SHP77 (cell line): Measurements from ENCODE around the gene COL27A1.

ENCODE experiments used
- DNase-seq, 2 experiments: peaks; one replicate each; lab custom pipeline; 2025; lab: John Stamatoyannopoulos, UW

Gene COL27A1

DNA sequence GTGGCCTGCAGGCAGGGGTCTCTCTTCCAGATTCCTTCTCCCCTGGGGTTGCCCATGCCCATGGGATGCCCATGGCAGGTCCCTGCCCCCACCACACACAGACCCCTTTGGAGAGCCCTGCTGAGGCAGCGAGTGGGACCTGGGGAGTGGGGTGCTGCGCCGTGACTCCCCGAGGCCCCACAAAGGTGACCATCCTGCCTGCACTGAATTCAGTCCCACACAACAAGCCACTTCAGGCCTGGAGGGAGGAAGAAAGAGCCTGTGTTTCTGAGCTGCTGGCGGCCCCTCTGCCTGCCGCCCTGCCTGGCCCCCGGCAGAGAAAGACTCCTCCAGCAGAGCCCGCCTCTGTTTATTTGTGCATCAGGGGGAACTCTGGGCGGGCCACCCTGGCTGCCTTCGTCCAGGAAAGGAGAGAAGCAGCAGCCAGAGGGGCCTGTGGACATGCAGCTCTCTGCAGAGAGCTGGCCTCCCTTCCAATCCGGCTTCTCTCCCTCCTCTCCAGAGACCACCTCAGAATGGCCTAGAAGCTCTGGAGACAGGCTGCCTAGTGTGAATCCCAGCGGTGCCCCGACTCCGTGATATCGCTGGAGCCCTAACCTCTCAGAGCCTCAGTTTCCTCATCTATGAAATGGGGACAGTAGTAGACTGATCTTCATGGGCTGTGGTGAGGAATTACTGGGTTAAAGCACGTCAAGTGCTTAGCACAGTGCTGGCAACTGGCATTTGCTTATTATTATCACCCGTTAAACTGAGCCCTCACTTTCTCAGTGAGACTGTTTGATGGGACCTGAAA, 72.9 kb downstream of the COL27A1 start:
- no peak for DNase-seq

DNA sequence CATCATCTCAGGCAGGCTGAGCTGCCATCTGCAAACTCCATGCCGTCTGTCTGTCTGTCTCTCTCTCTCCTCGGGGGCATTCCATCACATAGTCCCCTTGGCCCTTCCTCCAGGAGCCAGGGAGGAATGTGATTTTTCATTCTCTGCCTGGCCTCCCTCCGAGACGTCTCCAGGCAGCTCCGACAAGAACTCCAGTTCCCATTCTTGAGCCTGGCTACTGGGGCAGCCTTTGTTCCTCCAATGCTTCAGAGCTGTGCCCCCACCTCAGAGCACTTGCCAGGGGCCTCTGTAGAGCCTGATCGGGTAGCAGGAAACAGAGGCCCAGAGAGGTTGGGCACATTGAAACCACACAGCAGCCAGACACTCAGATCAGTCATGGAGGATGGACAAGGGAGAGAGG, 74.0 kb downstream of the COL27A1 start:
- no peak for DNase-seq

DNA sequence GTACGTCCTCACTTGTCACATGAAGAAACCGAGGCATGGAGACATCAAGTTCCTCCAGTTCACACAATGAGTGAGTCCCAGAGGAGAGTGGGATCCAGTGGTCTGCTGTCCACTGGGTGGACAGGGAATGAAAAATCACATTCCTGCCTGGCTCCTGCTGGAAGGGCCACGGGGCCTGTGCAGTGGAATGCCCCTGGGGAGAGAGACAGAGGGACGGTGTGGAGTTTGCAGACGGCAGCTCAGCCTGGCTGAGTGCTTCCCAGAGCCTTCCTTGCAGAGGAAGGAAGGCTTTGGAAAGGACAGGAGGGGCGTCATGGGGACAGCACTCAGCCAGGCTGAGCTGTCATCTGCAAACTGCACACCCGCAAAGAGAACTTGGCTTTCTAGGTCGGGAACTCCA, 74.7 kb downstream of the COL27A1 start:
- DNase-seq: no peak

DNA sequence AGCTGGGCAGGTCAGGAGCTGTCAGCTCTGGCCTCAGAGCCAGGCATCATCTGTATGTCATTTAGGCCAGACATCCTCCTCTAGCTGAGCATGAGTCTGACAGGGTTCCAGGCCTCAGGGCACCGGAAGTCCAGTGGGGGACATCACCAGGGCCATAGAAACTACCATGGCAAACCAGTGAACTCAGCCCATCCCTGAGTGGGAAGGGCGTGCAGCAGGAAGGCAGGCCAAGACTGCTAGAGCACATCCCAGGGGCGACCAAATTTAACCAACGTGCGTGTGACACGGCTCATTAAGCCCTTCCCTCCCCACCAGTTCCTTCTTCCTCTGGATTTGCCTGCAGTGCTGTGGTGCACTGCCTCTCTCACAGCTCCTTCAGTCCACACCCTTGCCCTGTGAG, 75.9 kb downstream of the COL27A1 start:
- DNase-seq: no peak

DNA sequence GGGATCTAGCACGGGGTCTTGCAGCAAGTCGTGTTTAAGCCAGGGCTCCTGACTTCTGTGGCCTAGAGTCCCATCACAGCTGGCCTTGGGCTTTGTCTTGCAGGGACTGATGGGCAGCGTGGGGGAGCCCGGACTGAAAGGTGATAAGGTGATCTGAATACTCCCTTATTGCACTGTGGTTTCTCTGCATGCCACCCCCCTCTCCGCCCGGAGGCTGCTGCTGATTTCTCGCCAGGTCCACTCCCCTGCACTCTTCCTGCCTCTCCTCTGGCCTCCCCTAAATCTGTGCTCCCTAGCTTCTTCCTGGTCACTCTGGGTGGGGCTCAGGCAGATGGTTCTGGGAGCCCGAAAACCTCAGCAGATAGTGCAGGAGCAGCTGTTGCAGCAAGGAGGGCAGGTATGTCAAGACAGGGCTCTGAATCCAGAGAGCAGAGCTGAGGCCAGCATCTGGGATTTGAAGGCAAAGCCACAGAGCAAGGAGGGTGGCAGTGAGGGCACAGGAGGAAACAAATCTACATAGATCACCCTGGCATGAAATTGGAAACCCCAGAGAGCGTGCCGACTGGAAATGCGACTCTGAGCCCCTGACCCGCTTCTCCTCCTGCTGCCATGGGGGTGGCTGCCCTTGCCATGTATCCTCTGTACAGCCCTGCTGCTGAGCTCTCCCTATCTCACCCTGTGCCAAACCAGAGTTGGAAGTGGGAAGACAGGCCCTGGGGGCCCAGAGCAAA, 76.5 kb downstream of the COL27A1 start:
- no peak for DNase-seq

DNA sequence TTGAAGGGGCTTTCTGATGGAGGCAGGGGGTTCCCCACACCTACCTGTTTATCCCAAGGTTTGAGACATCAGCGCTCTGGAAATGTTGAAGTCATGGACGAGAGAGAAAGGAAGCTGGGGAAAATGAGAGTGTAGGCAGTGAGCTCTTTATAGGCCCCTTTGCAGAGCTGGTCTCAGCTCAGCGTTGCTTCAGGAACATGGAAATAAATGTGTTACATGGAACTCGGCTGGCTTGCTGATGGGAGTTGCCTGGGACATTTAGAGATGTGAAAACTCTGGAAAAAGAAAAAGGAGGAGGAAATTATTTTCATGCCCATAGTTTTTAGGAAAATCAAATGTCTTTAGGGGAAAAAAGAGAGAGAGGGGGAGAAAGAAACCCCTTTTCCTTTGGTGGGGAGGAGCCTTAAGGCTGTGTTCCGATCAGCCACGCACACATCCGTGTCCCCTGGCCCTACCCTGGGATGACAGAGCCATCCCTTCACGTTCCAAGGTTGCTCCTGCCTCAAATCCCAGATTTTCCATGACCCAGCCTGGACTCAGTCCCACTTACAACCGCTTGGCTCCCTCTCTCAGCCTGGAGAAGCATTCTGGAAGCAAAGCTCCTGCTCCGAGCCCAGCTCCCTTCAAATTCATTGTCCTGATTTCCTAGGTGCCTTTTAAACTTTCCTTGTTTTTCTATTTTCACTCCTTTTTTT, 78.3 kb downstream of the COL27A1 start:
- no peak for DNase-seq

DNA sequence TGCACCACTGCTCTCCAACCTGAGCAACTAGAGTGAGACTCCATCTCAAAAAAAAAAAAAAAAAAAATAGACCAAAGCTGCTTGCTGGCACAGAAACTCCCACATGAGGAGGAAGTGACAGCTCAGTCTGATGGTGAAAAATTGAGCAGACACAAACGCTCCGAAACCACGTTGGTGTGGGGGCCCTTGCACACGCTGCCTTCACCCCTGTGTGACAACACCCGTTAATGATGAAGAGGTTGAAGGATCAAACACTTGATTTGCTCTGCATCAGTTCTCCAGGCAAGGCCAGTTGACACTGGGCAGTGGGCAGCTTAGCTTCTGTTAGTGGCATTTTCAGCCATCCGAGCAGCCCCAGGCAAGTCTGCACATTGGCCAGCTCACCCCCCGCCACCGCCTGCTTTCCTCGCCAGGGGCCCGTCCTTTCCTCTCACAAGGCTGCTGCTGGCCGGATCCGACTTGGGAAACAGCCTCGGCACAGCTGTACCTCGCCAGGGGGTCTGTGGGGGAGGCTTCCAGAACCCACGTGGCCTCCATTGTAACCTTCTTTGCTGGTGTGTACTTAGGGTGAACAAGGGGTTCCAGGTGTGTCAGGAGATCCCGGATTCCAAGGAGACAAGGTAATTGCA, 79.8 kb downstream of the COL27A1 start:
- no peak for DNase-seq

DNA sequence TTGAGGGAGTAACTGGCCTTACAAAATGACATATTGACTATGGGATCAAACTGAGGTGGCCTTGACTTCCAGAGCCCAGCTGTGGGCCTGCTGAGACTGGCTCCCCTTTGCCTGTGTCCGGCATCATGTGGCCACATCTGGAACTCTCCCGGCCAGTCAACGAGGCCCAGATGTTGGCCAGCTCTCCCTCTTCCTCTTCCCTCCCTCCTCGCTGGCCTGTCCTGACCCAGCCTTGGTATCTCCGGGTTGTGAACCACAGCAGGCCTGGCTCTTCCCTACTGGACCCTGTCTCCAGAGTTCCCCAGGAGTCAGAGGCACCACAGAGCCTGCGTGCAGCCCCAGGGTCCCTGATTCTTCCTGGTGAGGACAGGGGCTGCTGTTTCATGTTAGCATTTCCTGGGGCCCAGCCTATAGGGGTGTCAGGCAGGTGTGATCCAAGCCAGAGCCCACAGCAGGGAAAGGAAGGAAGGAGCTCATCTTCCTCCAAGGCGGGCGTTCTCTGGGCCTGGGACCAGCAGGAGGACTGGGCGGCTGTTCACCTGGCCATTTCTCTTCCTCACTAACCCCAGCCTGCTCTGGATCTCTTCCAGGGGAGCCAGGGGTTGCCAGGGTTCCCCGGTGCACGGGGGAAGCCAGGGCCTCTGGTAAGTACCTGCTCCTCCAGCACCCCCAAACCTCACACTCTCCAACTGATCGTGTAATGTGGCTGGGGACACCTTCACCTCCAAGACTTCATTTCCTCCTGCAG, 81.2 kb downstream of the COL27A1 start:
- no peak for DNase-seq

DNA sequence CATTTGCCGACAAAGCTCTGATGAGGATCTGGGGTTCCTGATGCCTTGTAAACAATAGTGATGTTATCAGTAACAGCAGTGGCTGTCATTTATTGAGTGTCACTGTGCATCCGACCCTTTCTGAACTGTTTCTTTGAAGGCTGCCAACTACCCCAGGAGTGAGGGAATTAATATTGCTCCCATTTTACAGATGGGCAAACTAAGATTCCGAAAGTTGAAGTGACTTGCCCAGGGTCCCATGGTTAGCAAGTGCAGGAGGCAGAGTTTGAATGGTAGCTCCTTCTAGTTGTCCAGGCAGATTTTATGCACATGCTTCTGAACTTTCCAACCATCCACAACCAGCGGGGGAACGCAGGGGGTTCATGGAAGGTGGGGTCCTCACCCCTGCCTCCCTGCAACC, 81.9 kb downstream of the COL27A1 start:
- no peak for DNase-seq

DNA sequence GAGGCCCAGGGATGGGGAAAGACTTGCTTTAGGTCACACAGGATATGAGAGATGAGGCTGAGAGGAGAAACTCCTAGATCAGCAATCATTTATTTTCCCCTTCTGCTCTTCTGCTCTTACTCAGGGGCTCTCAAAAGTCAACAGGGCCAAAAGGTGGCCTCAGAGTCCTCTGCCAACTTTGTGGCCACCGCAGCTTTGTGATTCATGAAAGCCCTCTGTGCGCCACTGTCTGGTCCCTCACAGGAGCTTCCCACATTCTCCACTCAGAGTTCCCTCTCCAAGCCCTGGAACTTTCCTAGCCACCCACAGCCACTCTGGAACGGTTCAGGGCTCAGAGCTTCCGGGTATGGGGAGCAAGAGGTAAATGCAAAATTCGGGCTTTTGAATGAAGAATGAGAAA, 82.4 kb downstream of the COL27A1 start:
- DNase-seq: no peak

DNA sequence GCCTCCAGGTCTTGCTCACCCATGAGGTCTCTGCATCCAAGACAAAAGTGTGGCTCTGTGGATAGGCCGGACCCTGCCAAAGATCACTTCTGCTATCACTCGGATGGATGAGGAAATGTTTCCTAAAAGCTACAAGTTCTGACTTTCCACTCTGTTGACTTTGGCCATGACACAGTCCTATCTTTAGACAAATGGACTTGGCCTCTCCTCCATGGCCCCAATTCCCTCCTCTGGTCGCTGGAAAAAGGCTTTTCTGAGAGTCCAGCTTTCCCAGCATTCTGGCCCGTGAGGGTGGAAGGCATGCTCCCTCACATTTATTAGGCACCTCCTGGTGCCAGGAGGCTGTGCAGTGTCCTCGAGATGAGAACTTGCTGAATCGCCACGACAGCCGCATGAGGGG, 83.1 kb downstream of the COL27A1 start:
- no peak for DNase-seq

DNA sequence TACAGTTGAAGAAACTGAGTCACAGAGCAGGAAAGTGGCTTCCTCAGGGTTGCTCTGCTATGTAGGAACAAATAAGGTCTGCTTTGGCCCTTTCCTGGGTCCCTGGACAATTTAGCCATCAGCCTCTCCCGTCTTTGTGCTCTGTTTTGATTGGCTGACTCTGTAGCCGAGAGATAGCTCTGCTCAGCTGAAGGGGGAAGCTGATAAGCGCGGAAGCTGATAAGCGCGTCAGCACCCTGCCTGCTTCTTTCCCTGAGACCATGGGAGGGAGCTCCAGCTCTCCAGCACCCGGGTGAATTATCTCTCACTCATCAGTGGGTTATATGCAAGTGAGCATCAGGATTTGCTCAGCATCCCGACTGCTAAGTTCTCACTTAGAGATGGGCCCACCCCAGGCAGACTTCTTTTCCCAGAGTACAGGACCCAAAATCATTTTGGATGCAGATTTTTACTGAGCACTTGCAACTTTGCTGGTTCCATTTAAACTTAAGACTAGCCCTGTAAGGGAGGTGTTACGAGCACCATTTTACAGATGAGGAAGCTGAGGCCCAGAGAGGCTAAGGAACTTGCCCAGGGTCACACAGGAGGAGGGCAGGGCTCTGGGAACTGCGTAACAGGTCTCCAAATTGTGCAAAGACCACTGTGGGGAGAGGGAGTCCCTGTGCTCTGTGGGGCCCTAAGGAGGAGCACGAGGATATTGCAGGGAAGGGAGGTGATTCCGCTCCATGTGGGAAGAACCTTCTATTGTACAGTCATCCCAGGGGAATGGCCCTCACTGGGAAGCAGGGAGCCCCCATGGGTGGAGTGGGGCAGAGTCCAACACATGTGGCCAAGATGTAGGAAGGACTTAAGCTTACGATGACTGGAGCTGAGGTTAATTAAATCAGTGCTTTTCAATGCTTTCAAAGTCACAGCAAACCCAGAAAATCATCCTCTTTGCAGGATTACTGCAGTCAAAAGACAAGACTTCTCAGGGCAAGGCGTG, 83.8 kb downstream of the COL27A1 start:
- DNase-seq: no peak

DNA sequence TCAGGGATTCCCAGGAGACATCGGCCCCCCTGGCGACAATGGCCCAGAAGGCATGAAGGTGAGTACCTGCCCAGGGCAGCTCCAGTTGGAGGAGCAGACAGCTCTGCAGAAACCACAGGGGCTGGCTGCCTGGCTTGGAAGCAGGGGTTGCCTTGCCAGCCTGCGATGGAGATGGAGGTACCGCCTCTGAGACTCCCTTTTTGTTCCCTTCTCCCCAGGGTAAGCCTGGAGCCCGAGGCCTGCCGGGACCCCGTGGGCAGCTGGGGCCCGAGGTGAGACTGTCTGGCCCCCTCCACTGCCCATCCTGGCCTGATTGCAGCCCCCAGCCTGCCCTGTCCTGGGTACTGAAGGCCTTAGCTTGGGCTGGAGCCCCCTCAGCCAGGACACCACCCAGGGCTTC, 84.9 kb downstream of the COL27A1 start:
- DNase-seq: no peak

DNA sequence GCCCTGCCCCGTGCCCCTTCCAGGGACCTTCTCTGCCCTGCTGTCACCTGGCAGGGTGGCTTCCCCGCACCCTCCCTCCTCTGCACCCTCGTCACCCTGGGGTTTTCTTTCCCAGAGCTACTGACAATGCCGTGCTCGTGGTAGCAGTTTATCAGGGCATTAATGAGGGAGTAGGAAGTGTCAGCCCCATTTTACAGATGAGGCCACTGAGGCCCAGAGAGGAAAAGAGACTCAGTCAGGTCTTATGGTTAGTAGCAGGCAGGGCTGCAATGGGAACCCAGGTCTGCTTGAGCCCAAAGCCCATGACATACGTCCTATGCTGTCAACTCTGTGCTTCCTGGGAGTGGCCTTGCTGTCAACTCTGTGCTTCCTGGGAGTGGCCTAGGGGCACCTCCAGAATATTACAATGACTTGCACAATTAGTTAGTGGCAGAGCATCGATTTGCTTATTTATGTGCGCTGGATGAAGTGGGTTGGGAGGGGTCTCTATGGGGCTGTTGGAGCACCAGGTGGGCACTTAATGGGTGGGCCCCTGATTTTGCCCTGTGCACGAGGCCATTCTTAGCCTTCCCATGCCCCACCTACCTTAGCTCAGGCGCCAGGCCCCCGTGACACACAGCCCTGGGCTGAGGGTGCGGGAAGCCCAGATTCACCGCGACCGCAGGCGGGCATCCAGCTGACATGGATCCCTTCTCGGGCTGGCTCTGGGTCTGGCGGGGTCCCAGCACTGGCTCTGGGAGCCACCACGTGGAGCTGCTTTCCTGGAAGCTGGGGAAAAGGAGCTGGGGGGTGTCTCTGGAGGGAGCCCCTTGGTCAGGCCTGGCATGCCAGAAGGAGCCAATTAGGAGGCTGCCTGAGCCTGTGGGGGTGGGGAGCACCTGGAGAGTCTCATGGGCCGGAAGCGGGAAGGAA, 85.6 kb downstream of the COL27A1 start:
- DNase-seq: no peak

DNA sequence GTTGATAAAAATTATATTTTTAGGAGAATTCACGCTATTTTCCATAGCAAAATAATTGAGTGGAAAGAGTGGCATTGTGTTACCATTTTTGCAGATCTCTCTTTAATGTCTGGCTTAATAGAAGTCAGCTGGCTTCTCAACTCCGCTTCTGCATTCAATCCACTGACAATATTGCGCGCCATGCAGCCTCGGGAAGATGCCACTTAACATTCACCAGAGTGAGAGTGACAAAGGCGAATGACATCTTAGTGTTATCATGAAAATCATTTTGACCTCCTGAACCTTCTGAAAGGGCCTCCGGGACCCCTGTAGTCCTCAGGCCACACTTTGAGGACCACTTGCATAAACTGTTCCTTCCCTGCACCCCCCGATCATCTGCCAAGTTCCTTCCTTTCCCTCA, 87.5 kb downstream of the COL27A1 start:
- DNase-seq: no peak

DNA sequence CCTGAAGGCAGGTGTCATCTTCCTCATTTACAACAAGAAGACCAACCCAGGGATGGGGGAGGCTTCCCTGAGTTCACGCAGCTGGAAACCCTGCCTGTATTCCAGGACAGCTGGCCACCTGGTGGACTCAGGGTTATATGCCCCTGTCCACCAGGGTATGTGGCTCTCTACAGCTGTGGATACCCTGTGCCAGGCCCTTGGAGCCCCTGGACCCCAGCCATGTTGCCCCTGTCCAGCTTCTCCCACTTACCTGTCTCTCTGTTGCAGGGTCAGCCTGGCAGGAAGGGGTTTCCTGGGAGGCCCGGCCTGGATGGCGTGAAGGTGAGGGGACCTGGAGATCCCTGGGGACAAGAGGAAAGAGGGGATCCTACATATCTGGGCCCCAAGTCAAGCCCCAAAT, 87.9 kb downstream of the COL27A1 start:
- no peak for DNase-seq

DNA sequence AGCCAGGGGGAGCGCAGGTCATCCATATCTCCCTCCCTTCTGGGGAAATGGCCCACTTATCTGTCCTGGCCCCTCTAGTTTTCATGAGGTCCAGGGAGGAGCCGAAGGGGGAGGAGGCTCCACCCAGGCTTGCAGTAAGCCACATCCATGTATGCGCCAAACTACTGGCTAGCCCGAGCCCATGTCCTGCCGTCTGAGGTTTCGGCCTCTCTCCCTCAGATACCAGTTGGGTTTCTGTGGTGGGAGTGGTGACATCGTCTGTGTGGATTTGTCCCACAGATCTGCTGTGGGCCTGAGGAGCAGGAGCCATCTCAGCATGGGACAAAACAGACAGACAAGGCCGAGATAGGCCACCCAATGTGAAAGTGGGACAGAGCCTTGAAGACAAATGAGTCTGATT, 89.2 kb downstream of the COL27A1 start:
- DNase-seq: no peak

DNA sequence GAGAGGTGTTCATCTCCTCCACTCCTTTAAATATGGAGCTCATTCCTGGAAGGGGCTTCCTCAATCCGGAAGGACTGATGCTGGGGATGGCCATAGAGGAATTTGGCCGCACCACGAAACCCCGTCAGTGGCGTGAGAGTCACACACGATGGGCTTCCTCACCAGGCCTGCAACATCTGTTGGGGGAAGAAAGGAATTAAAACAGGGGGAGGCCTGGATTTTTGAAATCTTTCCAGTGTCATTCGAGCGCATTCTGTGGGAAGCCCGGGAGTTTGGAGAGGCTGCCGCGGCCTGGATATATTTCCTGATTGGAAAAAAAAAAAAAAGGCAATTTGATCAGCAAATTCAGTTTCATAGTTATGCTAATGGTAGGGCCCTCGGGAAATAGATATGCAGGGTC, 91.2 kb downstream of the COL27A1 start:
- DNase-seq: no peak

DNA sequence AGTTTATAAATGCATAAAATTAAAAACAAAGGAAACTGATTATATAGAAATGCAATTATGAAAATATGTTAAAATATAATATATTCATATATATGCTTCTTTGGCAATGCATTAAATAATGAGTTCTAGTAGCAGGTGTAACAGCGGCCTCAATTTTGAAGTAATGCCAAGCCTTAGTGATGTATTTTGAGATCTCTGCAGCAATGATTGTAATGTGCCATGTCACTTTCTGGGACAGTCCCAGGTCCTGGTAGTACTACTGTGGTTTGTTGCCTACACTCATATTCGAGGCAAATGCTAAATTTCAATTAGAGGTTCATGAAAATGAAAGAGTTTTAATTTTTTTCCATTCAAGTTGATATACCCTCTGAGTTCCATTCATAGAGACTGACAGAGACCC, 91.7 kb downstream of the COL27A1 start:
- no peak for DNase-seq

DNA sequence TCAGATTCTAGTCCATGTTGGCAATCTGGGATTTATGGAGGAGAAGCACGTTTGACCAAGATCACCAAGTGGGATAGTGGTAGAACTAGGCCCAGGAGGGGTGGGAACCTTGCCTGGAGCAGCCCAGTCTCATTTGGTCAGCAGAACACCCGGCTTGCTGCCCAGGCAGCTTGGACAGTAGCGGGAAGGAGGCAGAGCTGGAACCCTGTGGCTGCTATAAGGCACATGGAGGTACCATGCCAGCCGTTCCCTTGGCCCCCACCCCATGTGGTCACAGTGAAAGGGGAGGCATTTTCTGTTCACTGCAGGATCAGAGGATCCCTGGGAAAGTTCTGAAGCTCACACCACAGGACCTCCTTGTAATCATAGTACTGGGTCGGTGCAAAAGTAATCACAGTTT, 92.2 kb downstream of the COL27A1 start:
- DNase-seq: no peak
